B cell (primary cell): ENCODE data around the gene TMEM256. TPM values are rescaled to one million over a fixed set of nuclear protein-coding genes. Genes with fewer than 3 reads are reported as not detected.

Experiments used
- ATAC-seq: fragments of 200-7000 bp; cut with Tn5 transposase; one replicate; pipeline ENCODE4 v1.10.0; 2021; ENCODE audit warnings: low read depth, mild to moderate bottlenecking, moderate number of reproducible peaks, moderate library complexity
- CTCF ChIA-PET: fragments of 350-600 bp; sonication (Branson Sonifier 250); formaldehyde crosslinking; loops from one replicate; lab custom pipeline; 2021; ENCODE audit warnings: antibody characterized with exemption, inconsistent platforms; lab: Charles Lee
- POLR2A ChIA-PET: fragments of 350-600 bp; sonication (Branson Sonifier 250); formaldehyde crosslinking; loops from one replicate; lab custom pipeline; 2021; ENCODE audit warnings: antibody characterized with exemption; lab: Charles Lee
- DNase-seq: peaks from one replicate; pipeline ENCODE4 v3.0.0; 2013
- H2AFZ ChIP-seq: 2 replicates; pipeline ENCODE4 v1.6.1; 2012; ENCODE audit warnings: mild to moderate bottlenecking, low read depth, low read length; ENCODE audit not compliant: insufficient read depth, poor library complexity, severe bottlenecking
- H3K27ac ChIP-seq, 2 donors: 1 replicate in 1 of 2; 2 replicates in 1 of 2; pipeline ENCODE4 v1.5.1; 2012 to 2013; ENCODE audit warnings: low read length in 2 of 2, mild to moderate bottlenecking in 2 of 2, moderate library complexity in 1 of 2
- H3K27me3 ChIP-seq, 4 experiments: fragments of 200-600 bp in 1 of 4; sonication (generic) in 1 of 4; replicated peaks in 1 of 4; 1 replicate in 2 of 4; 2 replicates in 2 of 4; pipeline versions ENCODE4 v1.6.1 to v1.7.0; 2013 to 2016; ENCODE audit warnings: low read length in 3 of 4, mild to moderate bottlenecking in 2 of 4, mixed read lengths in 1 of 4, moderate library complexity in 1 of 4; ENCODE audit not compliant: insufficient read depth in 4 of 4, control insufficient read depth in 3 of 4; ENCODE audit errors: control extremely low read depth in 1 of 4
- H3K36me3 ChIP-seq, 2 experiments: replicated peaks in 1 of 2; 1 replicate in 1 of 2; 2 replicates in 1 of 2; pipeline versions ENCODE4 v1.6.1 to v1.7.1; 2013; ENCODE audit warnings: low read length in 1 of 2; ENCODE audit not compliant: insufficient read depth in 2 of 2, control insufficient read depth in 1 of 2; ENCODE audit errors: control extremely low read depth in 1 of 2, extremely low read depth in 1 of 2
- H3K4me1 ChIP-seq, 2 donors: fragments of 200-600 bp in 1 of 2; sonication (generic) in 1 of 2; 1 replicate in 1 of 2; 2 replicates in 1 of 2; pipeline versions ENCODE4 v1.5.1 to v1.6.1; 2013 to 2017; ENCODE audit warnings: low read length in 2 of 2; ENCODE audit not compliant: control insufficient read depth in 2 of 2, insufficient read depth in 2 of 2
- H3K4me2 ChIP-seq: replicated peaks from 2 replicates; pipeline ENCODE3; 2012; ENCODE audit warnings: mild to moderate bottlenecking, low read depth, low read length; ENCODE audit not compliant: poor library complexity, severe bottlenecking
- H3K4me3 ChIP-seq, 5 experiments: fragments of 200-600 bp in 1 of 5; sonication (generic) in 1 of 5; 1 replicate in 3 of 5; 2 replicates in 2 of 5; pipeline versions ENCODE4 v1.5.1 to v1.7.0; 2011 to 2016; ENCODE audit warnings: low read length in 4 of 5, mild to moderate bottlenecking in 4 of 5, low read depth in 2 of 5, control low read depth in 1 of 5, moderate library complexity in 1 of 5; ENCODE audit not compliant: insufficient read depth in 1 of 5; ENCODE audit errors: control extremely low read depth in 1 of 5, extremely low read depth in 1 of 5
- H3K79me2 ChIP-seq: fragments of 200-600 bp; sonication (generic); one replicate; pipeline ENCODE4 v1.6.0; 2016; ENCODE audit warnings: low read length; ENCODE audit not compliant: control insufficient read depth, insufficient read depth
- H3K9ac ChIP-seq: fragments of 200-600 bp; sonication (generic); 2 replicates; pipeline ENCODE4 v1.6.1; 2017; ENCODE audit warnings: mild to moderate bottlenecking, low read length, moderate library complexity
- H3K9me3 ChIP-seq, 3 donors: one replicate each; pipeline versions ENCODE4 v1.6.1 to v1.7.1; 2013; ENCODE audit warnings: low read length in 2 of 3; ENCODE audit not compliant: control insufficient read depth in 2 of 3, insufficient read depth in 1 of 3; ENCODE audit errors: control extremely low read depth in 1 of 3
- H4K20me1 ChIP-seq: 2 replicates; pipeline ENCODE4 v1.6.0; 2012; ENCODE audit warnings: mild to moderate bottlenecking, low read length; ENCODE audit not compliant: insufficient read depth, control insufficient read depth, poor library complexity, severe bottlenecking
- H3K27ac Mint-ChIP-seq: one replicate; pipeline ENCODE4 v1.8.0; 2021; ENCODE audit warnings: mixed read lengths
- H3K27me3 Mint-ChIP-seq: one replicate; pipeline ENCODE4 v1.8.0; 2021; ENCODE audit warnings: mixed read lengths
- H3K4me1 Mint-ChIP-seq: one replicate; pipeline ENCODE4 v1.8.0; 2021; ENCODE audit warnings: mixed read lengths
- H3K4me3 Mint-ChIP-seq: one replicate; pipeline ENCODE4 v1.8.0; 2021; ENCODE audit warnings: mixed read lengths
- H3K9me3 Mint-ChIP-seq: one replicate; pipeline ENCODE4 v1.8.0; 2022; ENCODE audit warnings: mixed read lengths; ENCODE audit not compliant: insufficient read depth
- EZH2 ChIP-seq: IDR thresholded peaks from 2 replicates; pipeline ENCODE4 v1.6.1; 2012; ENCODE audit warnings: borderline replicate concordance, low read depth, mild to moderate bottlenecking, moderate library complexity, low read length; ENCODE audit not compliant: insufficient read depth, poor library complexity, severe bottlenecking
- WGBS: methylation state at CpG from one replicate; pipeline ENCODE4 v1.1.5; 2013; ENCODE audit warnings: missing lambda C conversion rate; ENCODE audit not compliant: insufficient coverage; 5-methylcytosine and 5-hydroxymethylcytosine counted together
- intact Hi-C: fragments of 100-400 bp; cut with micrococcal nuclease; formaldehyde crosslinking; loops from one replicate; pipeline ENCODE4 v1.10.0; 2022
- polyA plus RNA-seq: library from polyadenylated mRNA; depleted of rRNA; stranded (reverse); fragments of >200 nt; gene quantifications from 2 replicates; pipeline ENCODE4 v1.2.3, GENCODE V29; 2012
- total RNA-seq, 2 donors: library from RNA; stranded (reverse); fragments of 120-200 nt in 1 of 2; gene quantifications; 1 replicate in 1 of 2; 2 replicates in 1 of 2; pipeline versions ENCODE4 v1.2.3 to v1.2.4, GENCODE V29; 2013 to 2022
- TF ChIP-seq, protein P1 (sequence below): fragments of 200-600 bp; IDR thresholded peaks from one replicate; pipeline ENCODE4 v1.8.0; 2022; ENCODE audit warnings: antibody characterized with exemption, mild to moderate bottlenecking

Gene TMEM256
- total and polyA plus RNA-seq, 2 donors (not counting 1 experiment from before 2014, with no cell fraction given) = 65.4 to 67.8 TPM

DNA sequence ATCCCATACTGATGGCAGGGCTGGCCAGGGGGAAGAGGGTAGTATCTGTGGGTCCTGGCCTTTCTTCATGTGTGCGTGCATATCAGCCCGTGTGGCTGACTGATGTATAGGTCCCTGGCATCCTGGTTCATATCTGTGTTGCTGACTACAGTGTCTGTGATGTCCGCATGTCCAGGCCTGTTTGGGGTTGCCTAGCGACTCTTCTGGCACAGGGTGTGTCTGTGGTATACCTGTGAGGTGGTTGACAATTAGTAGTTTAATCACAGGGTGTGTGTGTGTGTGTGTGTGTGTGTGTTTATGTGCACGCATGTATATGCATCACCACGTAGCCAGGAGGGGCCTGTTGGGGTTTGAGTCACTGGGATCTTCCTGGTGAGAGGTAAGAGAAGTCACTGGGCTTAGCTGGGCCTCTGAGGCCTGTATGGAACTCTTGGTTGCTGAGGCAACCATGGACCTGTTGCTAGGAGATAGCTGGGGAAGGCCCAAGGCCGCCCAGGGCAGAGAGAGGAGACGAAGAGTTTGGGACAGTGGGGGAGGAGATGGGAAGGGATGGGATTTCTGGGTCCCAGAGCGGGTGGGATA, 49.5 kb downstream of the TMEM256 start:
- H2AFZ ChIP-seq = no peak overlapping the region
- ChIA-PET CTCF (interaction anchor here (0.8 to 5.9 kb wide), 11 partner anchors 9 to 333 kb away, joined by 3 to 43 read pairs (median 12); partner anchors contain the start of genes ACAP1, SENP3, SOX15 and TMEM102), POLR2A (interaction anchor here (0.7 to 0.9 kb wide), 2 partner anchors 120 to 144 kb away, joined by 5 to 7 read pairs; partner anchors contain the start of gene DVL2)
- peaks cover 38% of the 10 kb centered on the region for H3K4me1 Mint-ChIP-seq
- H3K4me3 ChIP-seq = no peak overlapping the region
- H3K9me3 ChIP-seq = no peaks in the 10 kb centered on the region
- 85% methylated on average over 8 of the region's 9 CpGs for whole genome bisulfite sequencing
- H3K27ac ChIP-seq = no peak overlapping the region
- H3K9me3 Mint-ChIP-seq = no peaks in the 10 kb centered on the region
- no peak overlapping the region for H3K4me2 ChIP-seq
- no peak overlapping the region for H3K4me3 Mint-ChIP-seq
- H3K4me1 ChIP-seq = peaks cover 14 to 41% of the 10 kb centered on the region in 2 donors
- no peaks in the 10 kb centered on the region for H3K27me3 ChIP-seq
- intact Hi-C loops = no loop called here
- H3K36me3 ChIP-seq = peaks cover 0 to 2% of the 10 kb centered on the region in 2 experiments
- ATAC-seq (no peak), DNase-seq (peak; percentile 22)
- no peaks in the 10 kb centered on the region for H3K27me3 Mint-ChIP-seq
- peaks cover 10% of the 10 kb centered on the region for H4K20me1 ChIP-seq
- TF ChIP-seq, protein P1, sequence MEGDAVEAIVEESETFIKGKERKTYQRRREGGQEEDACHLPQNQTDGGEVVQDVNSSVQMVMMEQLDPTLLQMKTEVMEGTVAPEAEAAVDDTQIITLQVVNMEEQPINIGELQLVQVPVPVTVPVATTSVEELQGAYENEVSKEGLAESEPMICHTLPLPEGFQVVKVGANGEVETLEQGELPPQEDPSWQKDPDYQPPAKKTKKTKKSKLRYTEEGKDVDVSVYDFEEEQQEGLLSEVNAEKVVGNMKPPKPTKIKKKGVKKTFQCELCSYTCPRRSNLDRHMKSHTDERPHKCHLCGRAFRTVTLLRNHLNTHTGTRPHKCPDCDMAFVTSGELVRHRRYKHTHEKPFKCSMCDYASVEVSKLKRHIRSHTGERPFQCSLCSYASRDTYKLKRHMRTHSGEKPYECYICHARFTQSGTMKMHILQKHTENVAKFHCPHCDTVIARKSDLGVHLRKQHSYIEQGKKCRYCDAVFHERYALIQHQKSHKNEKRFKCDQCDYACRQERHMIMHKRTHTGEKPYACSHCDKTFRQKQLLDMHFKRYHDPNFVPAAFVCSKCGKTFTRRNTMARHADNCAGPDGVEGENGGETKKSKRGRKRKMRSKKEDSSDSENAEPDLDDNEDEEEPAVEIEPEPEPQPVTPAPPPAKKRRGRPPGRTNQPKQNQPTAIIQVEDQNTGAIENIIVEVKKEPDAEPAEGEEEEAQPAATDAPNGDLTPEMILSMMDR = no peak
- no peak for TF ChIP-seq EZH2
- H3K79me2 ChIP-seq = peaks cover 14% of the 10 kb centered on the region
- H3K27ac Mint-ChIP-seq = peak overlapping the region; percentile 65
- no peak overlapping the region for H3K9ac ChIP-seq

Other genes starting within 250 kb of the TMEM256 start
Only the 30 nearest of the 39 such genes appear.
- gene DVL2, start 169.6 kb downstream of the TMEM256 start, total RNA-seq = 104 and 116 TPM in 2 replicates
- 14.6 and 22.5 TPM in 2 replicates for gene DVL2, start 169.6 kb downstream of the TMEM256 start, polyA plus RNA-seq
- gene PHF23, start 164.6 kb downstream of the TMEM256 start, total RNA-seq = 42.3 and 45.8 TPM in 2 replicates
- 15.7 and 17.6 TPM in 2 replicates for gene PHF23, start 164.6 kb downstream of the TMEM256 start, polyA plus RNA-seq
- 350 and 371 TPM in 2 replicates for gene GABARAP, start 161.6 kb downstream of the TMEM256 start, total RNA-seq
- 201 and 323 TPM in 2 replicates for gene GABARAP, start 161.6 kb downstream of the TMEM256 start, polyA plus RNA-seq
- 160 and 162 TPM in 2 replicates for gene CTDNEP1, start 152.4 kb downstream of the TMEM256 start, total RNA-seq
- gene CTDNEP1, start 152.4 kb downstream of the TMEM256 start, polyA plus RNA-seq = 108 and 125 TPM in 2 replicates
- gene ELP5, start 151.9 kb downstream of the TMEM256 start, total RNA-seq = 42.2 and 48.0 TPM in 2 replicates
- gene ELP5, start 151.9 kb downstream of the TMEM256 start, polyA plus RNA-seq = 69.9 and 77.9 TPM in 2 replicates
- gene CLDN7, start 141.6 kb downstream of the TMEM256 start, total RNA-seq = 1.2 TPM in 2 replicates
- gene CLDN7, start 141.6 kb downstream of the TMEM256 start, polyA plus RNA-seq = 5.8 and 10.8 TPM in 2 replicates
- gene SLC2A4, start 122.4 kb downstream of the TMEM256 start, total RNA-seq = not detected in 2 replicates
- gene SLC2A4, start 122.4 kb downstream of the TMEM256 start, polyA plus RNA-seq = not detected in 2 replicates
- gene YBX2, start 109.5 kb downstream of the TMEM256 start, total RNA-seq = 0.22 TPM in 1 of 2 replicates, not detected in the other
- 0.15 TPM in 1 of 2 replicates, not detected in the other for gene YBX2, start 109.5 kb downstream of the TMEM256 start, polyA plus RNA-seq
- gene EIF5A, start 96.5 kb downstream of the TMEM256 start, total RNA-seq = 233 and 236 TPM in 2 replicates
- gene EIF5A, start 96.5 kb downstream of the TMEM256 start, polyA plus RNA-seq = 576 and 769 TPM in 2 replicates
- gene GPS2, start 88.7 kb downstream of the TMEM256 start, total RNA-seq = 128 and 137 TPM in 2 replicates
- 209 and 225 TPM in 2 replicates for gene GPS2, start 88.7 kb downstream of the TMEM256 start, polyA plus RNA-seq
- 85.2 and 89.2 TPM in 2 replicates for gene NEURL4, start 74.8 kb downstream of the TMEM256 start, total RNA-seq
- gene NEURL4, start 74.8 kb downstream of the TMEM256 start, polyA plus RNA-seq = 54.6 and 82.6 TPM in 2 replicates
- 371 and 392 TPM in 2 replicates for gene ACAP1, start 67.6 kb downstream of the TMEM256 start, total RNA-seq
- gene ACAP1, start 67.6 kb downstream of the TMEM256 start, polyA plus RNA-seq = 412 and 471 TPM in 2 replicates
- gene KCTD11, start 51.9 kb downstream of the TMEM256 start, total RNA-seq = 13.4 and 15.4 TPM in 2 replicates
- gene KCTD11, start 51.9 kb downstream of the TMEM256 start, polyA plus RNA-seq = 3.1 and 4.3 TPM in 2 replicates
- 0.25 TPM in 1 of 2 replicates, not detected in the other for gene TMEM95, start 48.9 kb downstream of the TMEM256 start, total RNA-seq
- not detected in 2 replicates for gene TMEM95, start 48.9 kb downstream of the TMEM256 start, polyA plus RNA-seq
- 10.0 and 11.7 TPM in 2 replicates for gene TNK1, start 23.0 kb downstream of the TMEM256 start, total RNA-seq
- gene TNK1, start 23.0 kb downstream of the TMEM256 start, polyA plus RNA-seq = 22.5 and 23.7 TPM in 2 replicates
- gene PLSCR3, start 9.6 kb downstream of the TMEM256 start, total RNA-seq = 31.1 and 31.6 TPM in 2 replicates
- 82.3 and 122 TPM in 2 replicates for gene PLSCR3, start 9.6 kb downstream of the TMEM256 start, polyA plus RNA-seq
- gene NLGN2, start 3.7 kb upstream of the TMEM256 start, total RNA-seq = 1.7 and 3.4 TPM in 2 replicates
- gene NLGN2, start 3.7 kb upstream of the TMEM256 start, polyA plus RNA-seq = 0.52 and 0.68 TPM in 2 replicates
- not detected in 2 replicates for gene SPEM1, start 16.2 kb upstream of the TMEM256 start, total RNA-seq
- not detected in 2 replicates for gene SPEM1, start 16.2 kb upstream of the TMEM256 start, polyA plus RNA-seq
- not detected in 2 replicates for gene SPEM2, start 21.5 kb upstream of the TMEM256 start, total RNA-seq
- not detected in 2 replicates for gene SPEM2, start 21.5 kb upstream of the TMEM256 start, polyA plus RNA-seq
- gene SPEM3, start 24.8 kb upstream of the TMEM256 start, total RNA-seq = not detected in 2 replicates
- not detected in 2 replicates for gene SPEM3, start 24.8 kb upstream of the TMEM256 start, polyA plus RNA-seq
- 17.7 and 19.1 TPM in 2 replicates for gene TMEM102, start 31.3 kb upstream of the TMEM256 start, total RNA-seq
- gene TMEM102, start 31.3 kb upstream of the TMEM256 start, polyA plus RNA-seq = 5.9 and 10.8 TPM in 2 replicates
- gene FGF11, start 35.4 kb upstream of the TMEM256 start, total RNA-seq = 2.8 and 4.6 TPM in 2 replicates
- gene FGF11, start 35.4 kb upstream of the TMEM256 start, polyA plus RNA-seq = 2.7 and 3.3 TPM in 2 replicates
- 6.2 and 6.6 TPM in 2 replicates for gene CHRNB1, start 41.0 kb upstream of the TMEM256 start, total RNA-seq
- 5.8 and 7.2 TPM in 2 replicates for gene CHRNB1, start 41.0 kb upstream of the TMEM256 start, polyA plus RNA-seq
- gene ZBTB4, start 75.5 kb upstream of the TMEM256 start, total RNA-seq = 59.4 and 62.4 TPM in 2 replicates
- 16.0 and 19.2 TPM in 2 replicates for gene ZBTB4, start 75.5 kb upstream of the TMEM256 start, polyA plus RNA-seq
- gene SLC35G6, start 77.3 kb upstream of the TMEM256 start, total RNA-seq = 0.30 TPM in 1 of 2 replicates, not detected in the other
- gene SLC35G6, start 77.3 kb upstream of the TMEM256 start, polyA plus RNA-seq = 0.04 TPM in 1 of 2 replicates, not detected in the other
- 225 and 240 TPM in 2 replicates for gene POLR2A, start 80.3 kb upstream of the TMEM256 start, total RNA-seq
- gene POLR2A, start 80.3 kb upstream of the TMEM256 start, polyA plus RNA-seq = 56.5 and 77.6 TPM in 2 replicates
- 40.6 and 44.5 TPM in 2 replicates for gene TNFSF12, start 145.0 kb upstream of the TMEM256 start, total RNA-seq
- 31.7 and 53.4 TPM in 2 replicates for gene TNFSF12, start 145.0 kb upstream of the TMEM256 start, polyA plus RNA-seq
- 14.7 and 16.0 TPM in 2 replicates for gene TNFSF13, start 154.7 kb upstream of the TMEM256 start, total RNA-seq
- 18.1 and 20.2 TPM in 2 replicates for gene TNFSF13, start 154.7 kb upstream of the TMEM256 start, polyA plus RNA-seq
- 44.4 and 45.1 TPM in 2 replicates for gene SENP3, start 157.8 kb upstream of the TMEM256 start, total RNA-seq
- 54.1 and 57.1 TPM in 2 replicates for gene SENP3, start 157.8 kb upstream of the TMEM256 start, polyA plus RNA-seq
- 10.8 and 12.9 TPM in 2 replicates for gene CD68, start 175.5 kb upstream of the TMEM256 start, total RNA-seq
- gene CD68, start 175.5 kb upstream of the TMEM256 start, polyA plus RNA-seq = 0.66 and 3.9 TPM in 2 replicates